ENCODE data around the gene DDX55.
"Not testable (repeated sequence)": the region's sequence is repeated elsewhere in the genome, so short reads cannot be mapped to it uniquely, and the experiment has no call there.

GRCh38 chr12:123603495-123603894 is 1.6 kb downstream of the DDX55 start:
- TF ChIP-seq GABPA (IDR thresholded peaks at IDR 0.05; ENCODE audit: low read depth); EP300 (IDR thresholded peaks at IDR 0.05; ENCODE audit: borderline replicate concordance in 1 of 2, low read depth in 1 of 2, low read length in 1 of 2); CTCF (IDR thresholded peaks at IDR 0.05); JUND (IDR thresholded peaks at IDR 0.05); USF2 (IDR thresholded peaks at IDR 0.05; ENCODE audit: borderline replicate concordance, low read depth, low read length); FOXM1 (IDR thresholded peaks at IDR 0.05; ENCODE audit: low read depth); MAX (IDR thresholded peaks at IDR 0.05; ENCODE audit: low read depth); CHD2 (IDR thresholded peaks at IDR 0.05; ENCODE audit: low read length, partially characterized antibody); PBX3 (IDR thresholded peaks at IDR 0.05); EZH2phosphoT487 (IDR thresholded peaks at IDR 0.05; ENCODE audit: borderline replicate concordance, low read depth); RFX5 (IDR thresholded peaks at IDR 0.05; ENCODE audit: low read length); RAD21 (IDR thresholded peaks at IDR 0.05; ENCODE audit: low read length): not testable (repeated sequence)

All from SK-N-SH (cell line).